ENCODE data around the gene VIL1.

GRCh38 chr2:218378053-218378452 is 40.9 kb upstream of the VIL1 start:
- TF ChIP-seq SOX15 (CRISPR knock-in tag; IDR thresholded peaks at IDR 0.05) (no peak), ETV6 (CRISPR knock-in tag; IDR thresholded peaks at IDR 0.05) (no peak), NFYB (CRISPR knock-in tag; conservative IDR thresholded peaks at IDR 0.05; ENCODE audit: low read depth) (no peak), CTCF (IDR thresholded peaks at IDR 0.05) (no peak), USF1 (CRISPR knock-in tag; IDR thresholded peaks at IDR 0.05) (no peak), RORB (CRISPR knock-in tag; IDR thresholded peaks at IDR 0.05) (no peak), JUN (CRISPR knock-in tag; IDR thresholded peaks at IDR 0.05) (no peak)
